HG03066 (cell line): ENCODE data around the gene ABHD16A.
A peak's percentile ranks its signal among the peaks of the same experiment; 100 is the strongest.

Experiments used
- ATAC-seq: cut with Tn5 transposase; IDR thresholded peaks from one replicate; pipeline ENCODE4 v1.9.1; 2021; ENCODE audit warnings: low read depth; ENCODE audit not compliant: unreplicated experiment

Gene ABHD16A

DNA sequence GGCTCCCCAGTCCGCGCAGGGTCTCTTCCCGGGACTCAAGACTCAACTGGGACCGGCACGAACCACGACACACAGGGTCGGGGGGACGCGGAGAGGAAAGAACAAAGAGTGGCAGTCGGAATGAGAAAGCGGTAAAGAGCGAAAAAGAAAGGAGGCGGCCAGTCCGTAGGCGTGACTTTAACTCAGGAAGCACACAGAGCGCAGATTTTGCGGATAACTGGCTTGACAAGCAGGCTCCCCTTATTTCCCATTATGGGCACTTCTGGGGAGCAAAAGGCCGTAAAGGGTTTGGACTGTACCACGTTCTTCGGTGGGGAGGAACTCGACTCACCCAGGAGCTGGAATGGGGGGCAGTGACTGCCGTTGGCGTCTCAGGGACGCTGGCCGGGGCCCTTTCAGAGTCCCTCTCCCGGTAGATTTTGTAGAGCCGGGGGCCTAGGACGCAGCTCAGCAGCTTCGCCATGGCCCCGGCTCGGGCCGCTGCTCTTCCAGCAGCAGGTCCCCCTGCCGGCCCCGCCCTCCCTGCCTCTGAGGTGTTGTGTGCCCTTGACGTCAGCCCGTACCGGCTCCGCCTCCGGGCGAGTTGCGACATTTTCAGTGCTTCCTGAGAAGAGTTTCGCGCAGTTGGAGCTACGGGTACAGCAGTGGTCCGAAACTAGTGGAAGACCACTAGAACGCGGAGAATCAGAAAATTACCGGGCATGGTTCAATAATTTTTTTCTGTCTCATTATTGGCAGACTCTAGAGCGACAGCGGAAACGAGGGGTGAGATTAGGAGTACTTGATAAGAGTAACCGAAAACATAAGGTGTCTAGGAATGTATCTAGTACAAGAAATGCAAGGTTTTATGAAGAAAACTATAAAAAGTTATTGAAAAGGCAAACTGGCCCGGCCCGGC is at the start of gene ABHD16A:
ABHD16A (minus strand) TSS at position 506 of the 898 bp plus-strand sequence; CDS start at position 463, 43 bp downstream.
- ATAC-seq: peak; percentile 84

DNA sequence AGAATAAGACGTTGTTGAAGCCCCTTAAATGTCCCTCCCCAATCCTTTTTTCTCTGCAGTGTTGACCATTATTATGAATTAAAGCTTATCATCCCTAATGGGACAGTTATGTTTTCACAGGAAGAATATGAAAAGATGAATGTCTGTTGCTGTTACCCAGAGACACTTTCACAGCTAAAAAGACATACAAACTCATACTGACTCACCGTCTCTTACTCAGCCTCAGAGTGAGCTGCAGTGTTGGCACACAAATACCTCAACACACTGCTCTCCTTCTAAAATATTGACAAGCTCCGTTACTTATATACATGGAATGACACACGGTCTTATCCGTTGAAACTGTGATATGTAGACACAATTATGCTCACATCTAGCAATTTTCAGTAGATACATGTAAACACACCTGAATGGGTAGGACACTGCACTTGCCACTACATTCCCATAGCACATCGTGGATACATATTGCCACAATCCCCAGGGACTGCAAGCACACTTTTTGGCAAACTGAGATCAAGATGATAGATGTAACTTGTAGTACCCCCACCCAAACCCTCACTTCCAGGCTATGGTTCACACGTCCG is 49.7 kb upstream of the ABHD16A start:
- ATAC-seq: no peak

DNA sequence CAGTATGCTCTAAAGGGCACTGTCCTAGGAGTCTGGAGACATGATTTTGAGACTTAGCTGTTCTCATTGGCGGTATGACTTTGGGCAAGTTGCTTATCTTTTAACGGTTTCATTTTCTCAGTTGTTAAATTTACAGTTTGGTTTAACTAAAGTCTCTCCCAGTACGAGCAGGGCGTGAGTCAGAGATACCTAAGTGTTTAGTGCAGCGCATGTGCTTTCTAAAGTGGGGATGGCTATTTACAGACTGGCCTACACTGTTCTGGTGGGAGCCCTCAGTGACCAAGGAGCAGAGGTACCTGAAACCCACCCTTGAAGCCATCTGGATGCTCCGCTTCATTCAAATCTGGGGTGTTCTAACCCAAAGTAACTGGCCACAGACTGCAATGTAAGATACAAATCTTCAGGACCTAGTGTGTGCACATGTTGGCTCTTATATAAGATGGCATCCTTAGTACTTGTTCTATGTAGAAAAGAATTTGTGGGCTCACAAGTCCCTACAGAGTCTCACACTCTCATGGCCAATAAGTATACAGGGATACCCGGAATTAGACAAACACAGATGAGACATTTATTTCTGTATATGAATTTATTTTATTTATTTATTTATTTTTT is 47.4 kb upstream of the ABHD16A start:
- ATAC-seq: no peak

DNA sequence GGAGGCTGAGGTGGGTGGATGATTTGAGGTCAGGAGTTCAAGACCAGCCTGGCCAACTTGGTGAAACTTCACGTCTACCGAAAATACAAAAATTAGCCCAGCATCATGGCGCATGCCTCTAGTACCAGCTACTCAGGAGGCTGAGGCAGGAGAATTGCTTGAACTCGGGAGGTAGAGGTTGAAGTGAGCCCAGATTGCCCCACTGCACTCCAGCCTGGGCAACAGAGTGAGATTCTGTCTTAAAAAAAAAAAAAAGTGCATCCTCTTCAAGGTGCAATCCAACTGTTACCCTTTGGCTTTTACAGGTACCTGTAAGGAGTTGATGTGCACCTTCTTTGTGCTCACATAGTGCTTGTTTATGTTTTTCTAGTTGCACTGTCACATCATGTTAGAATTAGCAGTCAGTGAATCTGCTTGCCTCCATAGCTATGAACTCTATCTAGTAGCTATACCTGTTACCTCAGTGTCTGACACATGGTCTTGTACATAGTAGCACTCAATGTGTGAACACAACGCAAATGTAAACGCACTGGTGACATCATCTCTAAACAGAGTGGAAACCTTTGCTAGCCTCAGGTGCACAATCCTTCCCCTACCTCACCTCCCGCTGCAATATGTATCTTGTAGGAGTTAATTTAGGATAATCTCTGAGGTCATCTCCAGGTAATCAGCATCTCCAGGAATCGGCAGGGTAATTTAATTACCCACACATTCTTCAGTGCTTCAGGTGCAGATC is 46.3 kb upstream of the ABHD16A start:
- ATAC-seq: no peak

DNA sequence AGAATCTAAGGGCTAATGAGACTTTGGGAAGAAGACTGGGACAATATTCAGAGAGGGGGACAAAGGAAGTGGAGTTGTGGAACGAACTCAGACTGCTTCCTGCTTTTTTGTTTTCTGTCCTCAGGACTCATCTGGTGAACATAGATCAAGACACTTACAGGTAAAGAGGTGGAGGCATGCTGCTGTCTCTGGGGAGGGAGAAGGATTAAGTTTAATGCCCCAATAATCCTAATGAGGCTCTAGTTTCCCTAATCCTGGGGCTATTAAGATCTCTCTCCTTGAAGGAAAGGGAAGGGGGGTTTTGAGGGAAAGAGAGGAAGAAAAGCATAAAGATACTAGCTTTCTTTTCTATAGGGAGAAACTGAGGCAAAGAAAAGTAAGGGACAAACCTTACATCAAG is 41.3 kb upstream of the ABHD16A start:
- ATAC-seq: no peak

DNA sequence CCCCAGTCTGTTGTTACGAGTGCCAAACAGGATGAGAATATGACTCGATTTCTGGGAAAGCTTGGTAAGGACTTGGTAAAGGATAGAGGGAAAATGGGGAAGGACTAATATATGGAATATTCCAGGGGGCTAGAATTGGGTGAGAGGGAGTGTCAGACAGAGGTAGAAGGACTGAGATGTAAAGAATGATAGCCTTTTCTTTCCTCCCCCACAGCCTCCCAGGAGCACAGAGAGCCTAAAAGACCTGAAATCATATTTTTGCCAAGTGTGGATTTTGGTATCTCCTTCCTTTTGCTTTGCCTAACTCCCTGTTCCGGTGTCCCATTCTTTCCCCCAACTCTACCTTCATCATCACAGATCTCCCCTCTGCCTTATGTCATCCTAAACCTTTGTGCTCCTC is 39.8 kb upstream of the ABHD16A start:
- no peak for ATAC-seq

DNA sequence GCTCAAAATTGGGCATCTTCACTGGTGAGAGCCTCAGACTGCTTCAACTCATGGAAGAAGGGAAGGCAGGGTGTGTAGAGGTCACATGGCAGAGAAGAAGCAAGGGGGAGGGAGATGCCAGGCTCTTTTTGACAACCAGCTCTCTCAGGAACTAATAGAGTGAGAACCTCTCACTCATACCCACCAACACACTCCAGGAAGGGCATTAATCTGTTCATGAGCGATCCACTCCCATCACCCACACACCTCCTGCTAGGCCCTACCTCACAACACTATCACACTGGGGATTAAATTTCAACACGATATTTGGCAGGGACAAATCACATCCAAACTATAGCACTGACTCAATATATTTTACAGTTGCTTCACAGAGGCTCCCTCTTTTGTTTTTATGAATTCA is 38.7 kb upstream of the ABHD16A start:
- ATAC-seq: no peak

DNA sequence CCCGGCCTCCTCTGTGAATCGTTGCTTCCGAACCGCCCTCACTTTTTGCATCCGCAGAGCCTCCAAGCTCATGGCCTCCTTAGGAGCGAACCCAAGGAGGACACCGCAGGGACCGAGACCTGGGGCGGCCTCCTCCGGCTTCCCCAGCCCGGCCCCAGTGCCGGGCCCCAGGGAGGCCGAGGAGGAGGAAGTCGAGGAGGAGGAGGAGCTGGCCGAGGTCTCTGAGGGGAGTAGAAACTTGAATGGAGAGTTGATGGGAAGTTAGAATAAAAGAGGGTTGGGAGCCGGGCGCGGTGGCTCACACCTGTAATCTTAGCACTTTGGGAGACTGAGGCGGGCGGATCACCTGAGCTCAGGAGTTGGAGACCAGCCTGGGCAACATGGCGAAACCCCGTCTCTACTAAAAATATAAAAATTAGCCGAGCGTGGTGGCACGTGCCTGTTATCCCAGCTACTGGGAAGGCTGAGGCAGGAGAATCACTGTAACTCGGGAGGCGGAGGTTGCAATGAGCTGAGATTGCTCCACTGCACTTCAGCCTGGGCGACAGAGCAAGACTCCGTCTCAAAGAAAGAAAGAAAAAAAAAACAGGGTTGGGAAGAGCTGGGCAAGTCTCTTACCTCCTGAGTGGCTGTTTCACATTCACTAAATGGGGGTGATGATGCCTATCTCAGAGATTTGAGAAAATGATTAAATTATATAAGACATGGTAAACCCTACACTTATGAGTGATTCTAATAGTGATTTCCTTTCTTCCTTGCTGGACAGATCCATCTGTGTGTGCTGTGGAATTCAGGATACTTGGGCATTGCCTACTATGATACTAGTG is 37.5 kb upstream of the ABHD16A start:
- ATAC-seq: no peak

DNA sequence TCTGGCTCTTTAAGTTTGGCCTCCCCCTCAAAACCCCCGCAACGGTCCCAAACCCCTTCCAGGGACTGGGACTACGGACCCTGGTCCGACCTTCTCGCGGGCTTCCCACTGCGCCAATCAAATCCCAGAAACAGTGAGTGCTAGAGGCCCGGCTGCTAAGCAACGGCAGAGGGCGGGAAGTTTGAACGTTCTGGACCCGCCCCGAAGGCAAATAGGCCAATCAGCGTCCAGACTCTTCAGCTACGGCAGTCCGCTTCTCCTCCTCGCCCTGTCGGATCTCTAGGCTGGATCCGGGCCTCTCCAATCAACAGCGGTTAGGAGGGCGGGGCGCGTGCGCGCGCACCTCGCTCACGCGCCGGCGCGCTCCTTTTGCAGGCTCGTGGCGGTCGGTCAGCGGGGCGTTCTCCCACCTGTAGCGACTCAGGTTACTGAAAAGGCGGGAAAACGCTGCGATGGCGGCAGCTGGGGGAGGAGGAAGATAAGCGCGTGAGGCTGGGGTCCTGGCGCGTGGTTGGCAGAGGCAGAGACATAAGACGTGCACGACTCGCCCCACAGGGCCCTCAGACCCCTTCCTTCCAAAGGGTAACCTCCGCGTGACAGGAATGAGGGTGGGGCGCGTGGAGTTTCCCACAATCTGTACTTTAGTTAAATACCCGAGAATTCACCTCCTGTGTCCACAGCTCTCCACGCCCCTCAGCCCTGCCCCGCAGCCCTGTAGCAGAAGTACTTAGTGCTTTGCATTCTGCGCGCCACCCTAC is 36.7 kb upstream of the ABHD16A start, which contains the start of gene MSH5:
MSH5 (plus strand) TSS at position 367 of the 758 bp plus-strand sequence. CDS start 462 bp downstream, outside the sequence.
- ATAC-seq: peak; percentile 70

DNA sequence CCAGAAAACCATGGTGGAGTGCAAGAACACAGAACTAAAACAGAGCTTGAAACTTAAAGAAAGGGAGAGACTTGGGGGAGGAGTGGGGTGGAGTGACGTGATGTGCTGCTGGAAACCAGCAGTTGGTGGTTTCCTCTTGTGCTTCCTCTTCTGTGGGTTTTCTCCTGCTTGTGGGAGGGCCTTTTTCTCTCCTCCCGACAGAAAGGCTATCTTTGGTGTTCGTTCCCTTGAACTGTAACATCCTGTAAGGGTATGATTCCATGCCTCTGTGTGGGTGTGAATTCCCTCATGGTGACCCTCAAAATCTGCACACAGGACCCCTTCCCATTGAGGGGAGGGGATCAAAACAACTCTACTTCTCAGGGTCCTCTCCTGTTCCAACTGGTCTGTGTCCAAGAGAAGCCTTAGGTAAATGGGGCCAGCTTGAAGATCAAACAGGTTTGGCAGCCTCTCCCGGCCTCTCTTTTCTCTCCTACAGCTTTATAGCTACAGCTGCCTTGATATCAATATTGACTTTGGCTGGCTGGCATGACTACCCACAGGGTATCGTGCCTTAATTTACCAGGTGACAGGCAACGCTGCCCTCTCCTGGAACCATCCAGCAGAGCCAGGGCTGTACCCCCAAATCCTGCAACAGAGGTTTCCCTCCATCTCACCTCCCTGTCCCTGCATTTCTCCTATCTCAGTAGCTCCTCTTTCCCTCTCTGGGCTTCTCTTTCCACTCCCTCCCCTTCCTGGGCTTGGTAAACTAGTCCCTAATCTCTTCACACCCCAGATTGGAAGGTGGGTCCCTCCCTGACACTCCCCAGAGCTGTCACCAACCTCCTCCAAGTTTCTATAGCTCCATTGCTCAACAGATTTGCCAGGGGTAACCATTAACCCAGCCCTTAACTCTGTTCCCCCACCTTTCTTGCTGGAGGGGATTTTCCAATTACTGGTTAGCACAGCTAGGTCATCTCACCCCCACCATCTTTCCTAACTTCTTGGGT is 35.2 kb upstream of the ABHD16A start:
- ATAC-seq: no peak

DNA sequence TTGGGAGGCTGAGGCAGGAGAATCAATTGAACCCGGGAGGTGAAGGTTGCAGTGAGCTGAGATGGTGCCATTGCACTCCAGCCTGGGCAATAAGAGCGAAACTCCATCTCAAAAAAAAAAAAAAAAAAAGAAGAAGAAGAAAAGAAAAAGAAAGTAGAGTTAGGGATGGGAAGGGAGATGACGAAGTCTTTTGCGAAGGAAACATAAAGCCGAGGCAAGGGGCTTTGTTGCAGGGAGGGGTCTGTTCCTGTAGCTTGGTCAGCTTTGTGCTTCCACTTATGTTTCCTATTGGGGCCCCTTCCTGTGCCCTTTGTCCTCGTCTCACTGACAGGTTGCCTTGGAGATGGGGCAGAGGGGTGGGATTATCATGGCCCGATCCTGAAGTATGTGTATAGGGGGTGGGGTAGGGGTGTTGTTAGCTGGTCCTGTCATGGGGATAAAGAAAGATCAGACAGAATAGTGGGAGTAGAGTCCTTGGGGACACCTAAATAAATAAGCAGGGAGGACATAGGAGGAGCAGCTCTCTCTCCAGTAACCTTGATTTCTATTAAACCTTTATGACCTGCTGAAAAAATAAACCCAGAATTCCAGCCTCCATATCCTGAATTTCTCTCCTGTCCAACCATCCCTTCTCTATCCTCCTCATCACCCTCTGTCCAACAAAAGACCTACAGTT is 34.3 kb upstream of the ABHD16A start:
- ATAC-seq: no peak

DNA sequence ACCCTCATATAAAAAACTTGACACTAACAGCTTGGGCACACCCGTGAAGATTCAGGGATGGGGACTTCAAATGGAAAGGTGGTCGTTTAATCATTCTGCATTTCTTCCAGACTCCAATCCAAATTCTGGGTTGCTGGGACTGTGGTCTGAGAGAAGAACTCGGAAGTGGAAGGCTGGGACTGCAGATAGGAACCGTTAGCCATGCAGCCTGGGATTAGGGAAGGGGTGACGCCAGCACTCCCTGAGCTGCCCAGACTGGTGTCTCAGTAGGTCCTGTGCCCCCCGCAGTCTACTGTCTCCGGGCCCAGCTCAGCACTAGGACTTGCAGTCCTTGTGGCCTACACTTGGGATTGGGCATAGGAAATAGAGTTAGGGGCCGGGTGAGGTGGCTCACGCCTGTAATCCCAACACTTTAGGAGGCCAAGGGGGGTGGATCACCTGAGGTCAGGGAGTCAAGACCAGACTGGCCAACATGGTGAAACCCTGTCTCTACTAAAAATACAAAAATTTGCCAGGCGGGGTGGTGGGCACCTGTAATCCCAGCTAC is 33.7 kb upstream of the ABHD16A start:
- no peak for ATAC-seq

DNA sequence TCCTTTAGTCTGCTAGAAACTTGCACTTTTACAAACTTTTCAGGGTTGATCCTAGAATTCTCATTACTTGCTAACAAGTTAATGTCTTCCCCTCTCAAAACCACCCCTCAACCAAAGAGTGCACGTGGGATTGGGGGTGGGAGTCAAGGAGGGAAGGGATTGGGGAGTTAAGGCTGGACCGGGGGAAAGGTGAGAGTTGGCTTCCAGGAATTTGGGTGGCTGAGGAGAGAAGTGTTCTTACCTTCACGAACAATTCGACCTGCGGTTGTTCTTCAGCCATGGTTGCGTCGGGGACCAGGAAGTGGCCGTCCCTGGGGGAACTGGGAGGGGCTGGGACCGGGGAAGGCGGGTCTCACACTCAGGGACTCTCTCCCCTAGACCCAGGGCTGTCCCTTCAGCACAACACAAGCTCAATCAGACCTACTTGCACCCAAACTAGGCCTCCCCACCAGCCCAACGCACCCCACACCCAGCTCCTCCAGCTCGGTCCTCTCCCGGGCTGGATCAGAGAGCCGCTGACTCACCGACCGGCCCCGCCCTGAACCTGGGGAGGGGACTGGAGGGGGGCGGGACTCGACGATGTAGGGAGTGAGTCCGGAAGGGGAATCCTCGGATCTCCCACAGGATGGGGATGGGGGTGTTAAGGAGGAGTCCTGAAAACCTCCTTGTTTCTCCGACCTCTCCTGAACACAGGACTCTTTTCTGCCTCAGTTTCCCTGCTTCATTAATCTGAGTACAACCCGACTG is 33.1 kb upstream of the ABHD16A start, which contains the start of gene CLIC1:
CLIC1 (minus strand) TSS at position 510 of the 747 bp plus-strand sequence; CDS start at position 280, 230 bp downstream.
- no peak for ATAC-seq

DNA sequence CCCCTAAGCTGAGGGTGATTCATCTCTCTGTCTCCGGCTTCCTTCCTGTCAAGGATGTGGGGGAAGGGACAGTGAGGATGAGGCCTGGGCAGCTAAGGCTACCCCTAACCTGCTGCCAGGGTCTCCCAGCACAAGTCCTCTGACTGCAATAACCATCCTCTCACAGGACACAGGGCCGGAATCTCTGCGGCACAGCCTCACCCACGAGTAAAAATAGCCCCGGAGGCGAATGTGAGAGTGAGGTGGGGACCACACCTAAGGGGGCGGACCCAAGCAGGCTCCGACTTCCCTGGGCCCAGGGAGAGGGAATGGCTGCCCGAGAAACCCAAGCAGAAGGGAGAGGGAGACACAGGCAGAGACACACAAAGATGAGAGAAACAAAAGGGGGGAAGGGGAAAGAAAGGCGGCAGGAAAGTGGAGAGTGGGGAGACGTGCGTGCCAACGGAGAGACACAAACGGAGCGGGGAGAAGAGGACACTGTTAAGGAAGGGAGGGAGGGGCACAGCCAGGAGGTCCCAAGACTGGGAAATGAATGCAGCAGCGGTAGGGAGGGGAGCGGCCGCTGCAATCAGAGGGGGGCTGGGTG is 31.8 kb upstream of the ABHD16A start:
- no peak for ATAC-seq

DNA sequence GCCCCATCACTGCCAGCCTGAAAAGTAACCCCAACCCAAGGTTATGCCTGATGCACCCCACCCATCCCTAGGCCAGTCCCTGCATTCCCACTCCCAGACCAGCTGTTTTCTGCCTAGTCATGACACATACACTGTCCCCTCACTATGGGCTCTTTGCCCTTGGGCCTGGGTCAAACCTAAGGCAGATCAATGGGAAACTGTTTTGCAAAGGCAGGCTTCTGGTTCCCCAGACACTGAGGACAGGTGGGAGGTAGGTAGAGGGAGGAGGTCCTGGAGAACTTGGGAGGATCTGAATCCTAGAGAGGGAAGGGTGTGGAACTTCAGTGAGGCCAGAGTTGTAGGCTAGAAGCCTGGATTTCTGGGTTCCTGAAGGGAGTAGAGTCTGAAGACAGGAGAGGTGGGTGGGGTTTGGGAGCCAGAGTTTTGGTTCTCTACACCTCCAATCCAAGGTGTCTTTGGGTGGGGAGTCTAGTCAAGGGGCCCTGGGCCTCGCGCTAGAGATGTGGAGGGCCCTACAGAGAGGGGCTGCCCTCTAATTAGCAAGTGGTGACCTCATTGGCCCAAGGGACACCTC is 31.2 kb upstream of the ABHD16A start:
- no peak for ATAC-seq

DNA sequence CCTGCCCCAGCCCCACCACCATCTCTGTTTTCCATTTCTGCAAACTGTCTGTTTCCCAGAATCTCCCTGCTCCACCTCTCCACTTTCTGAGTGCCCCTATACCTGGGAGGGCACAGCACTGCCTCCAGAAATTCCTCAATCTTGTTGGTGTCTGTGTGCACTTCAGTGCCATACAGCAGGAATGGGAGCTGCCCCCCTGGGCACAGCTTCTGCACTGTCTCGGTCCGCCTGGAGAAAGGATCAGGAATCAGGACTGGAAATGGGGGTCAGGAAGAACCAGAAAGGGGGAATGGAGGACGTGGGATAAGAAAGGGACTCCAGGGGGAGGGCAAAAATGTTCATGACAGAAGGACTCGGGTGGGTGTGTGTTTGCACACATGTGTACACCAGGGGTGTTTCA is 30.6 kb upstream of the ABHD16A start:
- ATAC-seq: no peak
